HAP-1 (cell line): ENCODE results near the gene SYT12.
A peak's percentile ranks its signal among the peaks of the same experiment; 100 is the strongest.

Source experiments
- DNase-seq, 2 experiments: peaks; one replicate each; pipeline ENCODE4 v3.0.0-alpha.2; 2016 to 2020; ENCODE audit warnings: low spot score in 2 of 2
- H3K27me3 ChIP-seq: fragments of 250-450 bp; sonication (Bioruptor Pico); 2 replicates; pipeline ENCODE4 v1.5.1; 2020; ENCODE audit warnings: low read depth, mild to moderate bottlenecking, moderate library complexity
- H3K36me3 ChIP-seq: fragments of 250-450 bp; sonication (Bioruptor Pico); replicated peaks from 2 replicates; pipeline ENCODE4 v1.5.1; 2020; ENCODE audit warnings: mild to moderate bottlenecking
- H3K4me1 ChIP-seq: fragments of 250-450 bp; sonication (Bioruptor Pico); 2 replicates; pipeline ENCODE4 v1.5.1; 2020; ENCODE audit warnings: mild to moderate bottlenecking
- H3K4me3 ChIP-seq: fragments of 250-450 bp; sonication (Bioruptor Pico); 2 replicates; pipeline ENCODE4 v1.5.1; 2020; ENCODE audit warnings: mild to moderate bottlenecking, moderate library complexity
- H3K9me3 ChIP-seq: fragments of 250-450 bp; sonication (Bioruptor Pico); 2 replicates; pipeline ENCODE4 v1.5.1; 2020; ENCODE audit warnings: mild to moderate bottlenecking, moderate library complexity
- in situ Hi-C: fragments of 300-500 bp; cut with MboI; formaldehyde crosslinking; loops from 3 replicates; pipeline ENCODE4 v1.14.3; 2020; ENCODE audit warnings: low sequenced_read_pairs, inconsistent platforms, mixed read lengths

The SYT12 gene

GRCh38 chr11:67059671-67060070 lies 36.7 kb downstream of the SYT12 start:
- in situ Hi-C loops, result no loop called here
- no peak for DNase-seq
- no peak overlapping the region for H3K4me3 ChIP-seq
- no peaks in the 10 kb centered on the region for H3K36me3 ChIP-seq
- H3K9me3 ChIP-seq, result no peaks in the 10 kb centered on the region
- H3K4me1 ChIP-seq, result peaks cover 3% of the 10 kb centered on the region; the same call in 1 of the 2 replicates
- no peaks in the 10 kb centered on the region for H3K27me3 ChIP-seq

DNA sequence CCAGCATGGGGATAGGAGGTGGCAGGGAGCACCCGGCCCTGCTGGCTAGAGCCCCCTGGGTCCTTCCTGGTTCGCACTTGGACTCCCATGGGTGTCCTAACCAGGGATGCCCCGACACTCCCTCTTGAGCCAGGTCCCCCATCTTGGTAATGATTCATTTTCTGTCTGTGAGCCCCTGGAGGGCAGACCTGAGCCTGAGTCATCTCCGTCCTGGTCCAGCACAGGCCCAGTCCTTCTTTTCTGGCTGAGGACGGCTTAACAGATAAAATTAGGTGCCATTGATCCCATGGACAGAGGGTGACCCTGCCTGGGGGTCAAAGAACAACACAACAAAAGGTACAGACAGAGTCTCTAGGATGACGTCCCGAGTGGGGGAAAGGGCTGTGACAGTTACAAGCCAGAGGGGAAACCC lies 37.2 kb downstream of the SYT12 start:
- no peak for DNase-seq
- Histone ChIP-seq H3K9me3 (no peaks in the 10 kb centered on the region), H3K36me3 (no peaks in the 10 kb centered on the region), H3K27me3 (no peaks in the 10 kb centered on the region), H3K4me1 (no peaks in the 10 kb centered on the region), H3K4me3 (no peak overlapping the region)
- in situ Hi-C loops, result no loop called here

DNA sequence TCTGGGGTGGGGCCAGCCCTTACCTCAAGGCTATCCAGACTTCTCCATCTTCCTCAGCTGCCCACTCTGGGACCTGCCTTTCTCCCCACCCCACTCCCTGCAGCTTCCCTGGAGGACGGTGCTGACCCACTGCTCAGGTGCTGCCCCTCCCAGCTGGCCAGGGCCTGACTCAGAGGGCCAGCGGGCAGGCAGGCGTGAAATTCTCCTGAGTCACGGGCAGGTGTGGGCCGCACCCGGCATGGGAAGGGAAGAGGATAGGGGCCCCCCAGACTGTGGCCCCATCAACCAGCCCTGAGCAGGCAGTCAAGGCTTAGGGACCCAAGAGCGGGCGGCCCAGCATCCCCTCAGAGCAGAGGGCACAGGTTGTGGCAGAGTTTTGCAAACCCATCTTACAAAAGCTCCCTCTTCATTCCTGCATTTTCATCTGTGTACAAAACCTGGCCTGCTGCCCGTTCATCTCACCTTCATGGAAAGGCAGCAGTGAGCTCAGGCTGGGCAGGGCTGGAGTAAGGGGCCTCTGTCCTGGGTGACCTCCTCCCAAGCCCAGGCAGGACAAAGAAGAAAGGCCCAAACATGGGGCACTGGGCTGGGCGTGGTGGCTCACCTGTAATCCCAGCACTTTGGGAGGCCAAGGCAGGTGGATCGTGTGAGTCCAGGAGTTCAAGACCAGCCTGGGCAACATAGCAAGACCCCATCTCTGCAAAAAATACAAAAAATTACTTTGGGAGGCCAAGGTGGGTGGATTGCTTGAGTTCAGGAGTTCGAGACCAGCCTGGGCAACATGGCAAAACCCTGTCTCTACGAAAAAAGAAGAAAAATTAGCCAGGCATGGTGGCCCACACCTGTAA lies 39.8 kb downstream of the SYT12 start:
- H3K36me3 ChIP-seq, result no peaks in the 10 kb centered on the region
- no peak for DNase-seq
- H3K9me3 ChIP-seq, result no peaks in the 10 kb centered on the region
- no peaks in the 10 kb centered on the region for H3K4me1 ChIP-seq
- in situ Hi-C loops, result no loop called here
- no peaks in the 10 kb centered on the region for H3K27me3 ChIP-seq
- H3K4me3 ChIP-seq, result no peak overlapping the region

DNA sequence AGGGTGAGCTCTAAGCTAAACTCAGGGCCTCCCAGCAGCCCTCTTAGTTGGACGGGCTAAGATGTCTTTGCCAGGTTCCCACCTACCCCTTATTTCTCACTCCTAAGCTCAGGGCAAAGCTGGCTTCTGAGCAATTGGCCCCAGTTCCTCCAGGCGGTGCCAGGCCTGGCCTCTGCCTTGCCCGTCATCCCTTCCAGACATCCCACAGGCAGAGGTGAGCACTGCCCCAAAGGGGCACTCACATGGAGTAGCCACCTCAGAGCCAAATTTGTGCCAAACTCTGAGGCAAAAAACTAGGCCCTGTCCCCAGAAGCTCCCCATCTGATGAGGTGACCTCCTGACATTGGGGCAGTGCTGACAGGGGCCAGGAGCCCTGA lies 43.4 kb downstream of the SYT12 start:
- in situ Hi-C loops, result no loop called here
- H3K9me3 ChIP-seq, result no peaks in the 10 kb centered on the region
- DNase-seq, result no peak
- H3K4me3 ChIP-seq, result no peak overlapping the region
- H3K4me1 ChIP-seq, result no peaks in the 10 kb centered on the region
- H3K27me3 ChIP-seq, result no peaks in the 10 kb centered on the region
- H3K36me3 ChIP-seq, result no peaks in the 10 kb centered on the region

DNA sequence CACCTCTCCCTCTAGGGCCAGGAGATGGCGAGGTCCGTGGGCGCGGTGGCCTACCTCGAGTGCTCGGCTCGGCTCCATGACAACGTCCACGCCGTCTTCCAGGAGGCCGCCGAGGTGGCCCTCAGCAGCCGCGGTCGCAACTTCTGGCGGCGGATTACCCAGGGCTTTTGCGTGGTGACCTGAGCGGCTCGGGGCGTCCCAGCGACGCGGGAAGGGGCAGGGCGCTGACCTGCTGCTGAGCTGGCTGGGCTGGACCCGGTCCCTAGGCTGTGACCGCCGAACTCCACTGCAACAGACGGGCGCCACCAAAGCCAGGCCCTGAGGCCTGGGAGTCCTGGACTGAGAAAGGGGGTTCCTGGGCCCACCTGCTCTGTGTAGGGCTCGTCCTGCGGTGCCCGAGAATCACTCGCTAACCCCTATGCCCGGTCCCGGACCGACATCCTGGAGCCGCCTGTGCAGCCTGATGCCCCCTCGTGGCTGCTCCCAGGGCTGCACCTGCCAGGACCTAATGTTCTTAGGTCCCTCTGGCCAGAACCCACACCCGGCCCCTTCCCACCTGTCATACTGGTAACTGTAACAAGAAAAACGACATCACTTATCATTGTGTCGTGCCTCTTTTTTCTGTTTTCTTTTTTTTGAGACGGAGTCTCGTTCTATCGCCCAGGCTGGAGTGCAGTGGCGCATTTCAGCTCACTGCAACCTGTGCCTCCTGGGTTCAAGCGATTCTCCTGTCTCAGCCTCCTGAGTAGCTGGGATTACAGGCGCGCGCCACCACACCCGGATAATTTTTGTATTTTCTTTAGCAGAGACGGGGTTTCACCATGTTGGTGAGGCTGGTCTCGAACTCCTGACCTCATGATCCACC lies 48.7 kb downstream of the SYT12 start:
- Histone ChIP-seq H3K27me3 (no peaks in the 10 kb centered on the region), H3K4me1 (no peaks in the 10 kb centered on the region), H3K4me3 (no peak overlapping the region), H3K9me3 (no peaks in the 10 kb centered on the region), H3K36me3 (no peaks in the 10 kb centered on the region)
- in situ Hi-C loops, result no loop called here
- DNase-seq, result peak; percentile 50 to 85

DNA sequence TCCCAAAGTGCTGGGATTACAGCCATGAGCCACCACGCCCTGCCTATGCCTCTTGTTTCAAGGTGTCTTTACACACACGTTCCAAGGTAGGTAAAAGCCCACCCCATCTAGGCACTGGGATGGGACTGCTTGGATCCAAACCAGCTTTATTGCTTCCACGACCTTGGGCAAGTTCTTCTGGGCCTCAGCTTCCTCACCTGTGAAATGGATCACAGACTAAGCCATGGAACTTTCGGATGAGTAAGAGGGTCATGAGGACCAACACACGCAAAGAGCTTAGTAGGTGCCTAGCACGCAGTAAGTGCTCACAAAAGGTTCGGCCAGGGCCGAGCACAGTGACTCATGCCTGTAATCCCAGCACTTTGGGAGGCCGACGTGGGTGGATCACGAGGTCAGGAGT lies 49.4 kb downstream of the SYT12 start:
- H3K36me3 ChIP-seq, result no peaks in the 10 kb centered on the region
- in situ Hi-C loops, result no loop called here
- H3K27me3 ChIP-seq, result no peaks in the 10 kb centered on the region
- H3K4me1 ChIP-seq, result no peaks in the 10 kb centered on the region
- no peak overlapping the region for H3K4me3 ChIP-seq
- H3K9me3 ChIP-seq, result no peaks in the 10 kb centered on the region
- DNase-seq, result no peak

DNA sequence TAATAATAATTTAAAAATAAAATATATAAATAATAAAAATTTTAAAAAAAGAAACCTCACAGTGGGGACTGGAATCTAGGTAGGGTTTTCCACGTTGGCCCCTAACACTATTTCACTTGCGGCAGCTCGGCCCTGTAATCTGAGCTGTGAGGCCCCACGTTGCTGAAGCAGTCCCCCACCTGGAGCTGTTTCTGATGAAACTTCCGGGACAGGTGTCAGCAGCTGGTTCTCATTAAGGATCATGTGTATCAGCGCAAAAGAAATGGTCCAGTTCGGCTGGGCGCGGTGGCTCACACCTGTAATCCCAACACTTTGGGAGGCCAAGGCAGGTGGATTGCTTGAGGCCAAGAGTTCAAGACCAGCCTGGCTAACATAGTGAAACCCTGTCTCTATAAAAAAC lies 51.0 kb downstream of the SYT12 start:
- Histone ChIP-seq H3K4me3 (no peak overlapping the region), H3K27me3 (no peaks in the 10 kb centered on the region), H3K36me3 (no peaks in the 10 kb centered on the region), H3K4me1 (no peaks in the 10 kb centered on the region), H3K9me3 (no peaks in the 10 kb centered on the region)
- in situ Hi-C loops, result no loop called here
- DNase-seq, result no peak

GRCh38 chr11:67076202-67076601 lies 53.3 kb downstream of the SYT12 start:
- Histone ChIP-seq H3K9me3 (no peaks in the 10 kb centered on the region), H3K4me3 (no peak overlapping the region), H3K36me3 (no peaks in the 10 kb centered on the region), H3K4me1 (no peaks in the 10 kb centered on the region), H3K27me3 (no peaks in the 10 kb centered on the region)
- in situ Hi-C loops, result no loop called here
- DNase-seq, result no peak

DNA sequence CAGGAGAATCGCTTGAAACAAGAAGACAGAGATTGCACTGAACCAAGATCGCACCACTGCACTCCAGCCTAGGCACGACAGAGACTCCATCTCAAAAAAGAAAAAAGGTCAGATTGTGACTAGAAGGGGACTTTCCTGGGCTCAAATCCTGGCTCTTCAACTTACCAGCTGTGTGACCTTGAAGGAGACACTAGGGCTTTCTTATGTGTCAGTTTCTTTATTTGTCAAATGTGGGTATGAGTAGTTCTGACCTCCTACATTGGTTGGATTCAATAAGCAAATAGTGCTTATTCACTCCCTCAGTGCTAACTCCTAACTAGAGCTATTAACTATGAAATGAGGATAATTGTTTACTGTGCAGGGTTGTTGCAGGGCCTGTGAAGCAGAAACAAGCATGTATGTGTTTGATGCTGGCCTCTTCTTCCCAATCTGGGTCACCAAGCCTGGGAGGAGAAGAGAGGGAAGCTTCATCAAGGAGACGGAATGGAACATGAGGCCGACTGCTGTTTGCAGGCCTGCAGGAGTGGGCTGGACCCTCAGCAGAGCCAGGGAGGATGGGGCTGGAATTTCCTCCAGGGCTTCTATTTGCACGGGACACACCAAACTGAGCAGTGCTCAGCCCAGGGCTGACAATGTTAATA lies 56.3 kb downstream of the SYT12 start:
- Histone ChIP-seq H3K4me1 (peaks cover 5% of the 10 kb centered on the region; the same call in 1 of the 2 replicates), H3K36me3 (no peaks in the 10 kb centered on the region), H3K27me3 (no peaks in the 10 kb centered on the region), H3K4me3 (no peak overlapping the region), H3K9me3 (no peaks in the 10 kb centered on the region)
- in situ Hi-C loops, result no loop called here
- no peak for DNase-seq

GRCh38 chr11:67082071-67082791 lies 59.3 kb downstream of the SYT12 start:
- peak in 1 of 2 experiments; percentile 55 for DNase-seq
- no peaks in the 10 kb centered on the region for H3K9me3 ChIP-seq
- no peak overlapping the region for H3K4me3 ChIP-seq
- no peaks in the 10 kb centered on the region for H3K27me3 ChIP-seq
- H3K4me1 ChIP-seq, result peaks cover 5% of the 10 kb centered on the region; the same call in 1 of the 2 replicates
- in situ Hi-C loops, result loop anchor here (10.0 kb wide), 2 partner anchors 163 to 233 kb away; no protein-coding TSS in a partner anchor
- H3K36me3 ChIP-seq, result no peaks in the 10 kb centered on the region

DNA sequence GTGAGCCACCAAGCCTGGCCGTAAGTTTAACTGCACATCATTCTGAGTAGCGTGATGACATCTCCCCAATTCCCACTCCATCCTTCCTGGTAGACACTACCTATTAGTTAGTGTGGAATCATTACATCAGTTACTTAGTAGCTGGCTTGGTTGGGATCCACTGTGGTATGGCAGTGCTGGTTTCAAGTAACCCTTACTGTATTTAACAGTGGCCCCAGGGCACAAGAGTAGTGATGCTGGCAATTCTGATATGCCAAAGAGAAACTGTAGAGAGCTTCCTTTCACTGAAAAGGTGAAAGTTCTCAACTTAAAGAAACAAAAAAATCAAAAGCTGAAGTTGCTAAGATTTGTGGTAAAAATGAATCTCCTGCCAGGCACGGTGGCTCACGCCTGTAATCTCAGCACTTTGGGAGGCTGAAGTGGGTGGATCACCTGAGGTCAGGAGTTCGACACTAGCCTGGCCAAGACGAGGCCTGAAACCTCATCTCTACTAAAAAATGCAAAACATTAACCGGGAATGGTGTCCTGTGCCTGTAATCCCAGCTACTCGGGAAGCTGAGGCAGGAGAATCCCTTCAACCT lies 60.9 kb downstream of the SYT12 start:
- in situ Hi-C loops, result loop anchor here (10.0 kb wide), 2 partner anchors 161 to 231 kb away; no protein-coding TSS in a partner anchor
- no peak overlapping the region for H3K4me3 ChIP-seq
- peaks cover 5% of the 10 kb centered on the region; the same call in 1 of the 2 replicates for H3K4me1 ChIP-seq
- no peak for DNase-seq
- H3K9me3 ChIP-seq, result no peaks in the 10 kb centered on the region
- no peaks in the 10 kb centered on the region for H3K27me3 ChIP-seq
- no peaks in the 10 kb centered on the region for H3K36me3 ChIP-seq

DNA sequence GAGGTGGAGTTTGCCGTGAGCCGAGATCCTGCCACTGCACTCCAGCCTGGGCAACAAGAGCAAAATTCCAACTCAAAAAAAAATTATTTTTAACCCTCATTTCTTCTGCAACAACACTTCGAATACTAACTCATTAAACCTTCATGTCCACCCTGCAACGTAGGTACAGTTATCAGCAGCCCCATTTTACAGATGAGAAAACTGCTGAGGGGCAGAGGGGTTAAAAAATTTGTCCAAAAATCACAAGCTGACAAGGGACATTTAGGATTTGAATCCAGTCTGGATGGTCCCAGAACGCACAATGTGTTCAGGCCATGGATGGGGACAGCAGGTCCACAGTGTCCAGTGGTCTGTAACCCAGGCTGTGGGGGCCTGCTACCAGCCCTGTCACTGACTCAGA lies 62.7 kb downstream of the SYT12 start:
- no peaks in the 10 kb centered on the region for H3K9me3 ChIP-seq
- DNase-seq, result no peak
- in situ Hi-C loops, result loop anchor here (10.0 kb wide), 2 partner anchors 159 to 229 kb away; no protein-coding TSS in a partner anchor
- H3K4me3 ChIP-seq, result no peak overlapping the region
- peaks cover 5% of the 10 kb centered on the region; the same call in 1 of the 2 replicates for H3K4me1 ChIP-seq
- H3K27me3 ChIP-seq, result no peaks in the 10 kb centered on the region
- no peaks in the 10 kb centered on the region for H3K36me3 ChIP-seq

GRCh38 chr11:67090717-67091116 lies 67.8 kb downstream of the SYT12 start:
- in situ Hi-C loops, result no loop called here
- Histone ChIP-seq H3K36me3 (no peaks in the 10 kb centered on the region), H3K9me3 (no peaks in the 10 kb centered on the region), H3K27me3 (no peaks in the 10 kb centered on the region), H3K4me3 (no peak overlapping the region), H3K4me1 (no peaks in the 10 kb centered on the region)
- DNase-seq, result no peak
